ENCODE measurements around the gene HSD17B14.
"Not testable (repeated sequence)": the region's sequence is repeated elsewhere in the genome, so short reads cannot be mapped to it uniquely, and the experiment has no call there.

Gene HSD17B14

DNA sequence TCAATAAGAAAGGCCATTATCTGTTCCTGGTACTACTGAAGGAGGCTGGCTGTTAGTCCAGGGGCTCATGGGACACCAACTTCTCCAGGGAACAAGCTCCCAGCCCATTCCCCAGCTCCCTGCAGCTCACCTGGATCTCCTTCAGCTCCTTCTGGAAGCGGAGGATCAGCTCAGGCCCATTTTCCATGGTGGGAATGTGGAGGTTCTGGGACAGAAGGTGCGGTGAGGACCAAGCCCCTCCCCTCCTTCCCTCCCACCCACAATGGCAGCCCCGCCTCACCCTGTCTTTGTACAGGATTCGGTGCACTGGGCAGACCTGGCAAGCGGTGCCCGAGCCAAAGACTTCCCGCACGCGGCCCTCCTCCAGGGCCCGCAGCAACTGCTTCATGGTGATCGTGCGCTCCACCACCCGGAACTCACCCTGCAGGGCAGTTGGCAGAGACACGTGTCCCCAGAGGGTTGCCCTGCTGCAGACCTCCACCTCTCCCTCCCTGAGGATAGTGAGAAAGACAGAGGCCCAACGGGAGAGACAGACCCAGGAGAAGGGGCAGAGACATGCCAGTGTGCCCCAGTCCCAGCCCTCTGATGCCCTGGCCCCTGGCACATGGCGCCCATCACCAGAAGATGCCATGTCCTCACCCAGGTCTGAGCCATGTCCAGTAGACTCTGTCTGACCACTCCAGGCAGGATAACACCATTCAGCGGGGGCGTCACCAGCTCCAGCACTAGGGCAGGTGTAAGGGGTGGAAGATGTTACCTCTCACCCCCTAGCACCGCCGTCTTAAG is 39.8 kb downstream of the HSD17B14 start:
- DNase-seq: no peak

- DNase-seq: no peak
Observed at GRCh38 chr19:48795685-48796070, 40.6 kb downstream of the HSD17B14 start.

GRCh38 chr19:48795055-48795684 is 41.1 kb downstream of the HSD17B14 start:
- peak; percentile 87 for DNase-seq

- no peak for DNase-seq
Observed at GRCh38 chr19:48794291-48794690, 42.0 kb downstream of the HSD17B14 start.

DNA sequence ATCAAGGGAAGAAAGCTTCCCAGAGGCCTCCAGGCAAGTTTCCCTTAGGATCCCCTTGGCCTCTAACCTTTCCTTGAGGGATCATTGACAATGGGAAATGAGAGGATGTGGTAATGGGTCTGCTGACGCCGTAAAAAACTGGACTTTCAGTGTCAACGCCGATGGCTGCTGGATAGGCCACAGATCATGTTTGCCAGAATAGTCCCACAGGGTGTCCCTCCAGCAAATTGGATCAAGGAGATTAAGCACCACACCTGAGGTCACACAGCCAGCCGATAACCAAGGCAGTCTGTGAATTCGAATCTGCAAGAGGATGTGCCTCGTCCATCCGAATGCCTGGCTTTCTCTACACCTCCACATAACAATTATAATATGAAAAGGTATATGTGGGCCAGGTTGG is 43.0 kb downstream of the HSD17B14 start:
- no peak for DNase-seq

DNA sequence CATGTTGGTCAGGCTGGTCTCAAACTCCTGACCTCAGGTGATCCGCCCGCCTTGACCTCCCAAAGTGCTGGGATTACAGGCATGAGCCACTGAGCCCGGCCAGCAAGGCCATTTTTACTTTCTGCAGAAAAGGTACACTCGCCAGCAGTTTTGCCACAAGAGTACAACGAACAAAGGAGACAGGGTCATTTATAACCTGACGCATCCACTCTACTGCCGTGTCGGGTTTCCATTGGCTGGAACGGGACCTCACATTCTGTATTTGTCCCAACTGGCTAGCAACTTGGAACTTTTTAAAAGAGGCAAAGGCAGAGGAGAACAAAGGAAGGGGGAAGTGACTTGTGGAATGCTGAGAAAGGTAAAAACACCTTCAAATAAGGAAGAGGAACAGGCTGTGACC is 49.0 kb downstream of the HSD17B14 start:
- not testable (repeated sequence) for DNase-seq

DNA sequence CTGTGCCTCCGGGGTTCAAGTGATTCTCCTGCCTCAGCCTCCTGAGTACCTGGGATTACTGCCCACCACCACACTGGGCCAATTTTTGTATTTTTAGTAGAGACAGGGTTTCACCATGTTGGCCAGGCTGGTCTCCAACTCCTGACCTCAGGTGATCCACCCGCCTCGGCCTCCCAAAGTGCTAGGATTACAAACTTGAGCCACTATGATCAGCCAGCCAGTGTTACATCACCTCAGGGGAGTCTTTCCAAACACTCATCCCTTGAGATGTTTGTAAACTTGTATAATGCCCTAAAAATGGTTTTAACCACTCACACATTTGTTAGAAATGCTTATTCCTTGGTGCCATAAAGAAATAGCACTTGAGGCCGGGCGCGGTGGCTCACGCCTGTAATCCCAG is 49.9 kb downstream of the HSD17B14 start:
- not testable (repeated sequence) for DNase-seq

DNA sequence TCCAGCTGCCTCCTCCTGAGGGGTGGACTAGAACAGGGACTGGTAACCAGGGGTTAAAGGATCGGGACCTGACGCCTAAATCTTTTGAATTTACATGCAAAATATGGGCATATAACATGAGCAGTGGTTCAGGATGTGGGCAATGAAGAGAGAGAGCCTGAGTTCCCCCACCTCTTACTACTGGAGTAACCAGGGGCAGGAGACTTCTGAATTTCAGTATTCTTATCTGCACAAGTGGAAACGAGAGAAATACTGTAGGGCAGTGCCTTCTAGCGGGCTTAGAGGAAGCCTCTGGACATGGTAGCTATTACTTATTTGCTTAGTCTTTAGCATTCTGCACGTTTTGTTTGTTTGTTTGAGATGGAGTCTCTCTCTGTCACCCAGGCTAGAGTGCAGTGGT is 51.8 kb downstream of the HSD17B14 start:
- DNase-seq: no peak

DNA sequence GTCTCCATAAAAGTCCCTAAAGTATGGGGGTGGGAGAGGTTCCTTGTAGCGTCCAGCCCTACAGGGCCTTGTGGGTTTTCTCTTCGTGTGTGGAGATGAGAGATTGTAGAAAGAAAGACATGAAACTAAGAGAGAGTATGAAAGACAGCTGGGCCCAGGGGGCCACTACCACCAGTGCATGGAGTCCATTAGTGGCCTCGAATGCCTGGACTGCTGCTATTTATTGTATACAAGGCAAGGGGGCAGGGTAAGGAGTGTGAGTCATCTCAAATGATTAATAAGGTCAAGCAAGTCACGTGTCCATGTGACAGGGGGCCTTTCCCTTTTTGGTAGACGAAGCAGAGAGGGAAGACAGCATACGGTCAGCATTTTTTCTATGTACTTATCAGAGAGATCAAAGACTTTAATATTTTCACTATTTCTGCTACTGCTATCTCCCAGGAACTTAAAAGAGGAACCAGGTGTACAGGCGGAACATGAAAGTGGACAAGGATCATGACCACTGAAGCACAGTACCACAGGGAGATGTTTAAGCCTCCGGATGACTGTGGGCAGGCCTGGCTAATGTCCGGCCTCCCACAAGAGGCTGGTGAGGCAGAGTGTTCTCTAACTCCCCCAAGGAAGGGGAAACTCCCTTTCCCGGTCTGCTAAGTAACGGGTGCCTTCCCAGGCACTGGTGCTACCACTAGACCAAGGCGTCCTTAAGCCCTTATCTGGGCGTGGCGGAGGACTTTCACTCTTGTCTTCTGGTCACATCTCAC is 55.5 kb downstream of the HSD17B14 start:
- DNase-seq: no peak

DNA sequence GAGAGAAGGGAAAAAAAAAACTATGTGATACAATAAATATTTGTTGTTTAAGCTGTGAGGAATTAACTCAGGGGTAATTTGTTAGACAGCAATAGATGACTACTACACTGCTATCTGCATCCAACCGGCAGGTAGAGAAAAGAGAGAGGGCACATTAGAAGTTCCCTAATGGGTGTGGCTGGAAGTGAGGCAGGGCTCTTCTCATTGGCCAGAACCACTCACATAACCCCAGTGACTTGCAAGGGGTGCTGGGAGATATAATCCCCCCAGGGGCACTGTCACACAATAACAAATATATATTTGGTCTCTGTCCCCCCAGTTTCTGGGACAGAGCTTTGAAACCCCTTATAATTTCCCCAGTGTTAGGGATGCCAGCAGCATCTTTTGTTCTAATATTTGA is 56.7 kb downstream of the HSD17B14 start:
- no peak for DNase-seq

DNA sequence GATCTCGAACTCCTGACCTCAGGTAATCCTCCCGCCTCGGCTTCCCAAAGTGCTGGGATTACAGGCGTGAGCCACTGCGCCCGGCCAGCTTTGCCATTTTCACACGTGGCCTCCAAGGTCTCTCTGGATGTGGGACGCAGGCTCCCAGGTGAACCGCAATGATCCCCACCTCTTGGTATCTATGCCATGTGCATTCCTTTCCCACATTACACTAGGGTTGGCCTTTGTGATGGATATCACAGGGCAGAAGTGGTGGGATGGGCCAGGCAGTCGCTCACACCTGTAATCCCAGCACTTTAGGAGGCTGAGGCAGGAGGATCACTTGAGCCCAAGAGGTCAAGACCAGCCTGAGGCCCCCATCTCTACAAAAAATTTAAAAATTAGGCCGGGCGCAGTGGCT is 58.6 kb downstream of the HSD17B14 start:
- DNase-seq: no peak

DNA sequence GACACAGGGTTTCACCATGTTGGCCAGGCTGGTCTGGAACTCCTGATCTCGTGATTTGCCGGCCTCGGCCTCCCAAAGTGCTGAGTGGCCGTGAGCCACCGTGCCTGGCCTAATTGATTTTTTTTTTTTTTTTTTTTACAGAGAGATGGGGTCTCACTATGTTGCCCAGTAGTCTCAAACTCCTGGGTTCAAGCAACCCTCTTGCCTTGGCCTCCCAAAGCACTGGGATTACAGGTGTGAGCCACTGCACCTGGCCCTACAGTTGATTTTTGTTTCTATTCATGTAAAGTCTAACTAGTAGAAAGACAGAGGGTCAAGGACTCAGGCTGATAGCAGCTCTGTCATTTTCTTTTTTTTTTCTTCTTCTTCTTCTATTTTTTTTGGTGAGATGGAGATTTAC is 59.2 kb downstream of the HSD17B14 start:
- DNase-seq: no peak

- no peak for DNase-seq
Observed at GRCh38 chr19:48772503-48772953, 63.8 kb downstream of the HSD17B14 start.

DNA sequence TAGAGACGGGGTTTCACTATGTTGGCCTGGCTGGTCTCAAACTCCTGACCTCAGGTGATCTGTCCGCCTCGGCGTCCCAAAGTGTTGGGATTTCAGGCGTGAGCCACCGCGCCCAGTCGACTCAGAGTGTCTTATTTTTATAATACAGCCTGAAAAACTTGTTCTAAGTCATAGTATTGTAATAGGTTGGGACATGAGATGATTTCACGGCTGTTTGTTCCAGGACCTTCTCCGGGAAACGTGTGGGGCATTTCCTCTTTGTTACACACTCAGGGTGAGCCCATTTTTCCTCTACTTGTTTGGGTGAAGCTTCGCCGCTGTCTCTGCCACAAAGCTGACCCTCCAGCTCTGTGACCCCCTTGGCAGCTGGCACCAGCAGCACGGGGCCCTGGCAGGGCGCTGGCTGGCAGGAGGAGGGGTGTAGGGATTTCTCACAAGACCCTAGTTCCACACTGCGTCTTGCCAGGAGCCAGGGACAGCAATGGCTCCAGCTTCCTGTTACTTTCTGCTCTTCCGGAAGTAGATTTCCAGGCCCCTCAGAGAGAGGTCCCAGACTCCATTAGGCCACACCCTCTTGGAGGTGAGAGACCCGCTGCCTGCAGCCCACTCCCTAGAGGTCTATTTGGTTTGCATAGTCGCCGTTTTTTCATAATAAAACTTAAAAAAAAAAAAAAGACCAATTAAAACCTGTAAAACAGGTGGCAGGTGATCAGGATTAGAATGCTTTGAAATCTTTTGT is 65.4 kb downstream of the HSD17B14 start:
- DNase-seq: no peak

GRCh38 chr19:48770266-48770665 is 66.0 kb downstream of the HSD17B14 start:
- DNase-seq: no peak

- no peak for DNase-seq
Observed at GRCh38 chr19:48768994-48769713, 67.1 kb downstream of the HSD17B14 start.

DNA sequence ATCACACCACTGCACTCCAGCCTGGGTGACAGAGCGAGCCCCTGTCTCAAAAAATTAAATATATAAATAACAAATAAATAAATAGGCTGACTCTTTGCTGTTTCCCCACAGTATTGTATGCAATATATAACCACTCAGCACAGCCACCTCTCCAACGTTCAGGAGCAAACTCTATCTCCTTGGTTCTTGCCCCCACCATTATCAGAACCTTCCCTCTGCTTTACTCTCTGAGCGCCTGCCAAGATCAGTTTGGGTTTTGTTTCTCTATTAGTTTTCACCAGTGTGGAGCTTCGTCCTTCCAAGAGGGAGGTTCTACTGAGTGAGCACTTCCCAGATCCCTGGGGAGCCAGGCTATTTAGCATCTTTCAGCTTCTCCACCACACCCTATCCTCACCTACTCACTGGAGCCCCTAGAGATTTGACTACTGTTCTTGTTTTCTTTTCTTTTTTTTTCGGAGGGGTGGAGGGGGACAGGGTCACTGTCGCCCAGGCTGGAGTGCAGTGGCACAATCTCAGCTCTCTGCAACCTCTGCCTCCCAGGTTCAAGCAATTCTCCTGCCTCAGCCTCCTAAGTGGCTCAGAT is 68.0 kb downstream of the HSD17B14 start:
- not testable (repeated sequence) for DNase-seq

DNA sequence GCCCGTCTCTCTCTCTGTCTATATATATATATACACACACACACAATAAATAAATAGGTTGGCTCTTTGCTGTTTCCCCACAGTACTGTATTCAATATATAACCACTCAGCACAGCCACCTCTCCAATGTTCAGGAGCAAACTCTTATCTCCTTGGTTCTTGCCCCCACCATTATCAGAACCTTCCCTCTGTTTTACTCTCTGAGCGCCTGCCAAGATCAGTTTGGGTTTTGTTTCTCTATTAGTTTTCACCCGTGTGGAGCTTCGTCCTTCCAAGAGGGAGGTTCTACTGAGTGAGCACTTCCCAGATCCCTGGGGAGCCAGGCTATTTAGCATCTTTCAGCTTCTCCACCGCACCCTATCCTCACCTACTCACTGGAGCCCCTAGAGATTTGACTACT is 70.5 kb downstream of the HSD17B14 start:
- DNase-seq: not testable (repeated sequence)
